A549 (cell line): ENCODE data around the gene ACAP1. TPM values are rescaled to one million over a fixed set of nuclear protein-coding genes. Genes with fewer than 3 reads are reported as not detected.
A peak's percentile ranks its signal among the peaks of the same experiment; 100 is the strongest.

Experiments
- ATAC-seq, 2 experiments: fragments of 200-7000 bp in 1 of 2; fragments of >200 bp in 1 of 2; cut with Nextera tagmentation in 1 of 2; cut with Tn5 transposase in 1 of 2; 3 replicates each; pipeline versions ENCODE4 v1.8.0 to v1.9.1; 2018 to 2020; ENCODE audit warnings: mild to moderate bottlenecking in 1 of 2, moderate library complexity in 1 of 2
- CTCF ChIA-PET: fragments of 300-600 bp; sonication (Branson Sonifier 250); formaldehyde crosslinking; extraction: SDS; loops from one replicate; lab custom pipeline; 2021; ENCODE audit warnings: antibody characterized with exemption, inconsistent platforms; lab: Yijun Ruan, JAX
- POLR2A ChIA-PET: fragments of 350-600 bp; formaldehyde crosslinking; extraction: SDS; loops from one replicate; lab custom pipeline; 2021; ENCODE audit warnings: antibody characterized with exemption, inconsistent platforms; lab: Yijun Ruan, JAX
- DNase-seq, 2 experiments: peaks; one replicate each; pipeline versions ENCODE4 v3.0.0 to v3.0.0-alpha.2; 2011 to 2016; ENCODE audit warnings: low read depth in 1 of 2, low spot score in 1 of 2
- FAIRE-seq: peaks from 2 replicates; lab custom pipeline; 2011; peaks lifted over from hg19 to GRCh38; lab: Jason Lieb, UNC
- H3K27ac ChIP-seq, 2 experiments: fragments of >200 bp; sonication (Bioruptor Twin); formaldehyde crosslinking; 3 replicates each; pipeline ENCODE4 v1.5.1; 2016 to 2017
- H3K4me1 ChIP-seq: fragments of >200 bp; sonication (Bioruptor Twin); formaldehyde crosslinking; 3 replicates; pipeline ENCODE4 v1.6.1; 2016
- H3K4me2 ChIP-seq: fragments of >200 bp; sonication (Bioruptor Twin); formaldehyde crosslinking; 3 replicates; pipeline ENCODE4 v1.6.1; 2016
- H3K4me3 ChIP-seq: fragments of >200 bp; sonication (Bioruptor Twin); formaldehyde crosslinking; 3 replicates; pipeline ENCODE4 v1.5.1; 2016
- H3K9me3 ChIP-seq: fragments of >200 bp; sonication (Bioruptor Twin); formaldehyde crosslinking; 3 replicates; pipeline ENCODE4 v1.6.1; 2016
- CBX8 ChIP-seq: fragments of 200-600 bp; sonication (generic); IDR thresholded peaks from 2 replicates; pipeline ENCODE4 v1.6.1; 2016
- CHD4 ChIP-seq: fragments of 200-600 bp; sonication (generic); IDR thresholded peaks from 2 replicates; pipeline ENCODE4 v1.6.1; 2016; ENCODE audit warnings: antibody characterized with exemption, mild to moderate bottlenecking, borderline replicate concordance
- EHF ChIP-seq: fragments of 250-450 bp; sonication (Bioruptor Pico); IDR thresholded peaks from 2 replicates; pipeline ENCODE4 v1.5.0; 2020; ENCODE audit warnings: mild to moderate bottlenecking
- EHMT2 ChIP-seq: fragments of 200-600 bp; sonication (generic); IDR thresholded peaks from 2 replicates; pipeline ENCODE4 v1.6.1; 2016; ENCODE audit warnings: antibody characterized with exemption, low read depth, mild to moderate bottlenecking, moderate library complexity
- ESRRA ChIP-seq: fragments of 150-350 bp; IDR thresholded peaks from 2 replicates; pipeline ENCODE4 v1.6.1; 2014; ENCODE audit warnings: mild to moderate bottlenecking, low read length, borderline replicate concordance
- FOSB ChIP-seq: fragments of 250-450 bp; sonication (Bioruptor Pico); IDR thresholded peaks from 2 replicates; pipeline ENCODE4 v1.5.0; 2020; ENCODE audit warnings: mild to moderate bottlenecking, moderate library complexity
- GATA3 ChIP-seq: IDR thresholded peaks from 2 replicates; pipeline ENCODE4 v1.6.1; 2012; ENCODE audit warnings: borderline replicate concordance
- HDAC2 ChIP-seq: fragments of 200-600 bp; sonication (generic); IDR thresholded peaks from 2 replicates; pipeline ENCODE4 v1.6.1; 2016
- HOXB5 ChIP-seq: fragments of 250-450 bp; sonication (Bioruptor Pico); IDR thresholded peaks from 2 replicates; pipeline ENCODE4 v1.5.0; 2020; ENCODE audit warnings: mild to moderate bottlenecking, moderate library complexity
- JUN ChIP-seq, 2 experiments: fragments of >200 bp; sonication (Bioruptor Twin); formaldehyde crosslinking; IDR thresholded peaks; 2 replicates in 1 of 2; 3 replicates in 1 of 2; pipeline ENCODE4 v1.6.1; 2016 to 2017
- KDM5A ChIP-seq: fragments of 200-600 bp; sonication (generic); IDR thresholded peaks from 2 replicates; pipeline ENCODE4 v1.6.1; 2016; ENCODE audit warnings: antibody characterized with exemption, mild to moderate bottlenecking
- MAFK ChIP-seq: fragments of 450-650 bp; IDR thresholded peaks from 2 replicates; pipeline ENCODE4 v1.6.1; 2014; ENCODE audit not compliant: partially characterized antibody
- MAZ ChIP-seq: fragments of 150-350 bp; IDR thresholded peaks from 2 replicates; pipeline ENCODE4 v1.6.1; 2014; ENCODE audit warnings: antibody characterized with exemption, low read depth, low read length, borderline replicate concordance
- NFE2L2 ChIP-seq: fragments of 150-350 bp; conservative IDR thresholded peaks from 2 replicates; pipeline ENCODE4 v1.6.1; 2014; ENCODE audit warnings: low read length
- NPAS2 ChIP-seq: fragments of 250-450 bp; sonication (Bioruptor Pico); IDR thresholded peaks from 2 replicates; pipeline ENCODE4 v1.8.0; 2022; ENCODE audit warnings: mild to moderate bottlenecking, moderate library complexity, borderline replicate concordance
- NR3C1 ChIP-seq: fragments of >200 bp; sonication (Bioruptor Twin); formaldehyde crosslinking; IDR thresholded peaks from 3 replicates; pipeline ENCODE4 v1.6.1; 2017
- POLR2A ChIP-seq: IDR thresholded peaks from 2 replicates; pipeline ENCODE4 v1.6.1; 2012; ENCODE audit warnings: mild to moderate bottlenecking, low read length
- POLR2AphosphoS2 ChIP-seq: conservative IDR thresholded peaks from 2 replicates; pipeline ENCODE4 v1.6.1; 2012; ENCODE audit warnings: low read length, improper control_type of control experiment, inconsistent platforms
- RARB ChIP-seq: fragments of 250-450 bp; sonication (Bioruptor Pico); IDR thresholded peaks from 2 replicates; pipeline ENCODE4 v1.8.0; 2021; ENCODE audit warnings: mild to moderate bottlenecking, moderate library complexity
- RCOR1 ChIP-seq: fragments of 150-350 bp; IDR thresholded peaks from 2 replicates; pipeline ENCODE4 v1.6.1; 2014; ENCODE audit warnings: antibody characterized with exemption, low read length, low read depth
- RFX5 ChIP-seq: fragments of 450-650 bp; IDR thresholded peaks from 2 replicates; pipeline ENCODE4 v1.7.1; 2014; ENCODE audit warnings: antibody characterized with exemption, mild to moderate bottlenecking, moderate library complexity
- TFCP2L1 ChIP-seq: fragments of 250-450 bp; sonication (Bioruptor Pico); IDR thresholded peaks from 2 replicates; pipeline ENCODE4 v1.5.0; 2021; ENCODE audit warnings: mild to moderate bottlenecking
- ZFP36 ChIP-seq: fragments of 450-650 bp; IDR thresholded peaks from 2 replicates; pipeline ENCODE4 v1.6.1; 2014; ENCODE audit warnings: borderline replicate concordance; ENCODE audit not compliant: partially characterized antibody
- ZSCAN20 ChIP-seq: fragments of 250-450 bp; sonication (Bioruptor Pico); IDR thresholded peaks from 2 replicates; pipeline ENCODE4 v1.8.0; 2022; ENCODE audit warnings: mild to moderate bottlenecking, moderate library complexity
- WGBS: methylation state at CpG from one replicate; pipeline ENCODE4 v1.1.6; 2017; ENCODE audit errors: missing lambda C conversion rate; 5-methylcytosine and 5-hydroxymethylcytosine counted together
- polyA plus RNA-seq, 4 experiments: library from polyadenylated mRNA; depleted of rRNA in 3 of 4; stranded (reverse); fragments of >200 nt; fragmentation: RNase III in 1 of 4; extraction: RNeasy Plus Mini Kit Qiagen cat#74134 plus additional on column Dnase treatment in 1 of 4; gene quantifications; 2 replicates in 3 of 4; 3 replicates in 1 of 4; pipeline ENCODE4 v1.2.3, GENCODE V29; 2011 to 2017
- TF ChIP-seq, protein P1 (sequence below): IDR thresholded peaks from 2 replicates; pipeline ENCODE4 v1.6.1; 2012
- TF ChIP-seq, protein P2 (sequence below): IDR thresholded peaks from 2 replicates; pipeline ENCODE4 v1.6.1; 2012
- TF ChIP-seq, protein P3 (sequence below): fragments of 150-350 bp; IDR thresholded peaks from 2 replicates; pipeline ENCODE4 v1.6.1; 2014; ENCODE audit warnings: low read depth, mild to moderate bottlenecking, low read length
- TF ChIP-seq, protein P4 (sequence below): fragments of >200 bp; sonication (Bioruptor Twin); formaldehyde crosslinking; IDR thresholded peaks from 3 replicates; pipeline ENCODE4 v1.6.1; 2016
- TF ChIP-seq, protein P5 (sequence below): fragments of >200 bp; sonication (Bioruptor Twin); formaldehyde crosslinking; IDR thresholded peaks from 3 replicates; pipeline ENCODE4 v1.5.1; 2016
- TF ChIP-seq, protein P6 (sequence below): fragments of >200 bp; sonication (Bioruptor Twin); formaldehyde crosslinking; IDR thresholded peaks from 2 replicates; pipeline ENCODE4 v1.6.1; 2016

The ACAP1 gene
- polyA plus RNA-seq, 2 of the 4 experiments (the other 2 are of a cell fraction): 0.41 to 1.3 TPM

DNA sequence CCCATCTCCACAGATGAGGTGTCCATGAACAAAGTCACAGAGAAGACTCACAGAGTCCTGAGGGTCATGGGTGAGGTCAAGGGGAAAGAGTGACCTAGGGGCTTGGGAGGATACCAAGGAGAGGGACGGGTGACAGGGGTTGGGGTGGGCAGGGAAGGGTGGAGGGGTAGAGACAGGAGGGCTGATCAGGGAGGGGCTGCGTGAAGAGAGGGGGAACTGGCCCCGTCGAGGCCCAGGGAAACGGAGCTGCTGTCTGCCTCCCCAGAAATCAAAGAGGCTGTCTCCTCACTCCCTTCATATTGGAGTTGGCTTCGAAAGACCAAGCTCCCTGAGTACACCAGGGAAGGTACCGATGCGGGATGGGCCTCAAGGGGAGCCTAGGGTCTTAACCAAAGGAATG is 19.2 kb downstream of the ACAP1 start:
- CTCF ChIA-PET: interaction anchor here (0.6 to 6.6 kb wide), 69 partner anchors 11 to 333 kb away, joined by 3 to 232 read pairs (median 6); partner anchors contain the start of genes ACAP1, FGF11, GPS2 and MPDU1
- TF ChIP-seq KDM5A: no peak
- no peak for TF ChIP-seq TFCP2L1 (CRISPR knock-in tag)
- TF ChIP-seq NR3C1: no peak
- no peak for TF ChIP-seq HOXB5 (CRISPR knock-in tag)
- TF ChIP-seq MAFK: no peak
- TF ChIP-seq, protein P1, sequence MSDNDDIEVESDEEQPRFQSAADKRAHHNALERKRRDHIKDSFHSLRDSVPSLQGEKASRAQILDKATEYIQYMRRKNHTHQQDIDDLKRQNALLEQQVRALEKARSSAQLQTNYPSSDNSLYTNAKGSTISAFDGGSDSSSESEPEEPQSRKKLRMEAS: no peak
- TF ChIP-seq EHF (CRISPR knock-in tag): no peak
- TF ChIP-seq EHMT2: no peak
- TF ChIP-seq JUN (IDR thresholded peaks at IDR 0.05): no peak
- TF ChIP-seq, protein P2, sequence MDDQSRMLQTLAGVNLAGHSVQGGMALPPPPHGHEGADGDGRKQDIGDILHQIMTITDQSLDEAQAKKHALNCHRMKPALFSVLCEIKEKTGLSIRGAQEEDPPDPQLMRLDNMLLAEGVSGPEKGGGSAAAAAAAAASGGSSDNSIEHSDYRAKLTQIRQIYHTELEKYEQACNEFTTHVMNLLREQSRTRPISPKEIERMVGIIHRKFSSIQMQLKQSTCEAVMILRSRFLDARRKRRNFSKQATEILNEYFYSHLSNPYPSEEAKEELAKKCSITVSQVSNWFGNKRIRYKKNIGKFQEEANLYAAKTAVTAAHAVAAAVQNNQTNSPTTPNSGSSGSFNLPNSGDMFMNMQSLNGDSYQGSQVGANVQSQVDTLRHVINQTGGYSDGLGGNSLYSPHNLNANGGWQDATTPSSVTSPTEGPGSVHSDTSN: no peak
- TF ChIP-seq CBX8: no peak
- TF ChIP-seq RARB (CRISPR knock-in tag): no peak
- TF ChIP-seq, protein P3, sequence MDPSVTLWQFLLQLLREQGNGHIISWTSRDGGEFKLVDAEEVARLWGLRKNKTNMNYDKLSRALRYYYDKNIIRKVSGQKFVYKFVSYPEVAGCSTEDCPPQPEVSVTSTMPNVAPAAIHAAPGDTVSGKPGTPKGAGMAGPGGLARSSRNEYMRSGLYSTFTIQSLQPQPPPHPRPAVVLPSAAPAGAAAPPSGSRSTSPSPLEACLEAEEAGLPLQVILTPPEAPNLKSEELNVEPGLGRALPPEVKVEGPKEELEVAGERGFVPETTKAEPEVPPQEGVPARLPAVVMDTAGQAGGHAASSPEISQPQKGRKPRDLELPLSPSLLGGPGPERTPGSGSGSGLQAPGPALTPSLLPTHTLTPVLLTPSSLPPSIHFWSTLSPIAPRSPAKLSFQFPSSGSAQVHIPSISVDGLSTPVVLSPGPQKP: no peak
- no peak for TF ChIP-seq MAZ
- TF ChIP-seq FOSB (CRISPR knock-in tag): no peak
- TF ChIP-seq NFE2L2: no peak
- TF ChIP-seq POLR2A: no peak
- no peak for TF ChIP-seq HDAC2
- TF ChIP-seq, protein P4, sequence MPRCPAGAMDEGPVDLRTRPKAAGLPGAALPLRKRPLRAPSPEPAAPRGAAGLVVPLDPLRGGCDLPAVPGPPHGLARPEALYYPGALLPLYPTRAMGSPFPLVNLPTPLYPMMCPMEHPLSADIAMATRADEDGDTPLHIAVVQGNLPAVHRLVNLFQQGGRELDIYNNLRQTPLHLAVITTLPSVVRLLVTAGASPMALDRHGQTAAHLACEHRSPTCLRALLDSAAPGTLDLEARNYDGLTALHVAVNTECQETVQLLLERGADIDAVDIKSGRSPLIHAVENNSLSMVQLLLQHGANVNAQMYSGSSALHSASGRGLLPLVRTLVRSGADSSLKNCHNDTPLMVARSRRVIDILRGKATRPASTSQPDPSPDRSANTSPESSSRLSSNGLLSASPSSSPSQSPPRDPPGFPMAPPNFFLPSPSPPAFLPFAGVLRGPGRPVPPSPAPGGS: no peak
- peaks cover 40% of the 10 kb centered on the region for H3K4me1 ChIP-seq
- no peak for ATAC-seq
- no peak for FAIRE-seq
- no peak for DNase-seq
- WGBS: 83% methylated on average over 7 of the region's 8 CpGs
- H3K4me3 ChIP-seq: no peak overlapping the region
- peak overlapping the region; percentile 48; the same call in 1 of the 3 replicates for H3K4me2 ChIP-seq
- 0 out of 6 replicates have a peak overlapping the region, but pooled peaks of 1 of the 2 experiments have one; percentile 2 for H3K27ac ChIP-seq
- no peaks in the 10 kb centered on the region for H3K9me3 ChIP-seq
- POLR2A ChIA-PET: interaction anchor here (0.6 to 3.9 kb wide), 7 partner anchors 44 to 205 kb away, joined by 3 to 25 read pairs (median 4); partner anchors contain the start of genes TMEM102, TMEM256 and ZBTB4

DNA sequence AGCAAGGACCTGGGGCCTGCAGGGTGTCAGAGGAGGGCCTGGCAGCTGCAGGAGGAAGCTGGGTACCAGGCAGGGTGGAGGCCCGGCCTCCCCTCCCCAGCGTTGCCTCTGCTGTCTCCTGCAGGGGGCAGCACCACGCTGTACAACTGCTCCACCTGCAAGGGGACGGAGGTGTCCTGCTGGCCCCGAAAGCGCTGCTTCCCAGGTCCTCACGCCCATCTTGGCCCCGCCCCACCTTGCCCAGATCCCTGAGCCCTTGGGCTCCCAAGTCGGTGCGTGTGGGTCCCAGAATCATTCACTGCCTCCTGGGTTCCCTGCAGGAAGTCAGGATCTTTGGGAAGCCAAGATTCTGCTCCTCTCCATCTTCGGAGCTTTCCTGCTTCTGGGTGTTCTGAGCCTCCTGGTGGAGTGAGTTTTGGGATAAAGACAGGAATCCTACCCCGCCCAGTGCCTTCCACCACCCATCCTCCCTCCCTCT is 19.8 kb downstream of the ACAP1 start:
- ChIA-PET POLR2A (interaction anchor here (0.6 to 3.9 kb wide), 8 partner anchors 38 to 205 kb away, joined by 3 to 25 read pairs (median 4); partner anchors contain the start of genes PLSCR3, TMEM102, TMEM256 and ZBTB4), CTCF (interaction anchor here (0.6 to 6.6 kb wide), 70 partner anchors 11 to 332 kb away, joined by 3 to 232 read pairs (median 6); partner anchors contain the start of genes ACAP1, FGF11, GPS2 and MPDU1)
- DNase-seq (peak; percentile 89 to 92), ATAC-seq (peak; percentile 52 to 73), FAIRE-seq (no peak)
- Histone ChIP-seq H3K27ac (peak overlapping the region in 1 of 2 experiments; percentile 25; a peak in 2 of 6 replicates), H3K4me1 (peaks cover 37% of the 10 kb centered on the region), H3K4me2 (peak overlapping the region; percentile 48), H3K4me3 (no peak overlapping the region), H3K9me3 (no peaks in the 10 kb centered on the region)
- WGBS: 13% methylated on average over 12 of the region's 12 CpGs
- TF ChIP-seq CHD4 (no peak), MAFK (no peak), ZFP36 (no peak), EHMT2 (no peak), NR3C1 (no peak), NPAS2 (no peak), RCOR1 (no peak), ESRRA (no peak), HDAC2 (no peak), RFX5 (no peak), GATA3 (no peak), POLR2AphosphoS2 (no peak), ZSCAN20 (no peak), HOXB5 (CRISPR knock-in tag) (no peak)
- TF ChIP-seq, protein P5, sequence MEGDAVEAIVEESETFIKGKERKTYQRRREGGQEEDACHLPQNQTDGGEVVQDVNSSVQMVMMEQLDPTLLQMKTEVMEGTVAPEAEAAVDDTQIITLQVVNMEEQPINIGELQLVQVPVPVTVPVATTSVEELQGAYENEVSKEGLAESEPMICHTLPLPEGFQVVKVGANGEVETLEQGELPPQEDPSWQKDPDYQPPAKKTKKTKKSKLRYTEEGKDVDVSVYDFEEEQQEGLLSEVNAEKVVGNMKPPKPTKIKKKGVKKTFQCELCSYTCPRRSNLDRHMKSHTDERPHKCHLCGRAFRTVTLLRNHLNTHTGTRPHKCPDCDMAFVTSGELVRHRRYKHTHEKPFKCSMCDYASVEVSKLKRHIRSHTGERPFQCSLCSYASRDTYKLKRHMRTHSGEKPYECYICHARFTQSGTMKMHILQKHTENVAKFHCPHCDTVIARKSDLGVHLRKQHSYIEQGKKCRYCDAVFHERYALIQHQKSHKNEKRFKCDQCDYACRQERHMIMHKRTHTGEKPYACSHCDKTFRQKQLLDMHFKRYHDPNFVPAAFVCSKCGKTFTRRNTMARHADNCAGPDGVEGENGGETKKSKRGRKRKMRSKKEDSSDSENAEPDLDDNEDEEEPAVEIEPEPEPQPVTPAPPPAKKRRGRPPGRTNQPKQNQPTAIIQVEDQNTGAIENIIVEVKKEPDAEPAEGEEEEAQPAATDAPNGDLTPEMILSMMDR: peak; percentile 96
- TF ChIP-seq, protein P4: no peak
- TF ChIP-seq, protein P3: no peak
- TF ChIP-seq, protein P6, sequence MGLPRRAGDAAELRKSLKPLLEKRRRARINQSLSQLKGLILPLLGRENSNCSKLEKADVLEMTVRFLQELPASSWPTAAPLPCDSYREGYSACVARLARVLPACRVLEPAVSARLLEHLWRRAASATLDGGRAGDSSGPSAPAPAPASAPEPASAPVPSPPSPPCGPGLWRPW: no peak
